T follicular helper cell (primary cell): ENCODE measurements around the gene SMIM20.
"Not testable (repeated sequence)": the region's sequence is repeated elsewhere in the genome, so short reads cannot be mapped to it uniquely, and the experiment has no call there.

Experiments
- DNase-seq: peaks from one replicate; pipeline ENCODE4 v3.0.0-alpha.2; 2020; ENCODE audit warnings: low read depth
- total RNA-seq, 2 experiments: gene quantifications; one replicate each; lab custom pipeline; 2026; lab: John Stamatoyannopoulos, UW

Gene SMIM20
- total RNA-seq, result 11.0 to 15.2 reads per million in 2 experiments

- peak; percentile 85 for DNase-seq
Measured at GRCh38 chr4:25913851-25914669, at the start of gene SMIM20. Gene SMIM20 (plus strand): TSS chr4:25914220. CDS start chr4:25914314, 94 bp downstream.

- DNase-seq, result no peak
Measured at GRCh38 chr4:25865586-25865985, 48.4 kb upstream of the SMIM20 start.

GRCh38 chr4:25866401-25866800 lies 47.6 kb upstream of the SMIM20 start:
- not testable (repeated sequence) for DNase-seq

GRCh38 chr4:25867781-25868294 lies 46.2 kb upstream of the SMIM20 start:
- no peak for DNase-seq

- DNase-seq, result no peak
Measured at GRCh38 chr4:25870081-25870480, 43.9 kb upstream of the SMIM20 start.

GRCh38 chr4:25872851-25873631 lies 41.0 kb upstream of the SMIM20 start:
- no peak for DNase-seq

GRCh38 chr4:25873632-25874129 lies 40.3 kb upstream of the SMIM20 start:
- DNase-seq, result no peak

GRCh38 chr4:25874655-25875054 lies 39.4 kb upstream of the SMIM20 start:
- DNase-seq, result no peak

GRCh38 chr4:25875281-25875745 lies 38.7 kb upstream of the SMIM20 start:
- no peak for DNase-seq

- DNase-seq, result no peak
Measured at GRCh38 chr4:25878676-25879075, 35.3 kb upstream of the SMIM20 start.

- DNase-seq, result no peak
Measured at GRCh38 chr4:25879091-25879584, 34.9 kb upstream of the SMIM20 start.

- DNase-seq, result no peak
Measured at GRCh38 chr4:25879587-25879986, 34.4 kb upstream of the SMIM20 start.

- no peak for DNase-seq
Measured at GRCh38 chr4:25879991-25880651, 33.9 kb upstream of the SMIM20 start.

- DNase-seq, result no peak
Measured at GRCh38 chr4:25881193-25881592, 32.8 kb upstream of the SMIM20 start.

- DNase-seq, result no peak
Measured at GRCh38 chr4:25882226-25882625, 31.8 kb upstream of the SMIM20 start.

GRCh38 chr4:25883565-25883964 lies 30.5 kb upstream of the SMIM20 start:
- no peak for DNase-seq

- DNase-seq, result no peak
Measured at GRCh38 chr4:25884031-25884782, 29.8 kb upstream of the SMIM20 start.

- DNase-seq, result no peak
Measured at GRCh38 chr4:25888781-25889180, 25.2 kb upstream of the SMIM20 start.

- no peak for DNase-seq
Measured at GRCh38 chr4:25889589-25890503, 24.2 kb upstream of the SMIM20 start.
